ENCODE data around the gene FTH1. TPM values are rescaled to one million over a fixed set of nuclear protein-coding genes. Genes with fewer than 3 reads are reported as not detected.

The FTH1 gene
- total RNA-seq, 2 experiments from 2014 or later = 709 to 727 TPM

DNA sequence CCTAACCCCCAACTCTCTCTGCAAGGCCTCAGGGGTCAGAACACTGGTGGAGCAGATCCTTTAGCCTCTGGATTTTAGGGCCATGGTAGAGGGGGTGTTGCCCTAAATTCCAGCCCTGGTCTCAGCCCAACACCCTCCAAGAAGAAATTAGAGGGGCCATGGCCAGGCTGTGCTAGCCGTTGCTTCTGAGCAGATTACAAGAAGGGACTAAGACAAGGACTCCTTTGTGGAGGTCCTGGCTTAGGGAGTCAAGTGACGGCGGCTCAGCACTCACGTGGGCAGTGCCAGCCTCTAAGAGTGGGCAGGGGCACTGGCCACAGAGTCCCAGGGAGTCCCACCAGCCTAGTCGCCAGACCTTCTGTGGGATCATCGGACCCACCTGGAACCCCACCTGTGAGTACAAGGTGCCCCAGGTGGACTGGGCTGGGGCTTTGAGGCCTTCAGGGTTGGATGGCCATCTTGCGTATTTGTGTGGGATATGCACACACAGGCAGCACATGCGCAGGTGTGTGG, 17.3 kb downstream of the FTH1 start, which contains the start of gene BEST1:
Gene BEST1, plus strand, starts transcription at position 317 of the 513 bp plus-strand sequence. CDS start 1,456 bp downstream, outside the sequence.
- Mint-ChIP-seq H3K27ac (no peak within 1 kb of the TSS), H3K36me3 (ENCODE audit: low read depth) (no peaks in the 10 kb centered on the region), H3K9me3 (ENCODE audit: insufficient read depth) (no peaks in the 10 kb centered on the region), H3K4me3 (no peak within 1 kb of the TSS), H3K27me3 (ENCODE audit: low read depth) (peaks cover 11% of the 10 kb centered on the region), H3K4me1 (ENCODE audit: low read depth) (peaks cover 1% of the 10 kb centered on the region)
- POLR2A ChIA-PET = no interaction called here
- DNase-seq (no peak), ATAC-seq (no peak)
- CTCF ChIA-PET = interaction anchor here (0.7 to 10.0 kb wide), 9 partner anchors 11 to 158 kb away, joined by 3 to 139 read pairs (median 6); no protein-coding TSS in a partner anchor

DNA sequence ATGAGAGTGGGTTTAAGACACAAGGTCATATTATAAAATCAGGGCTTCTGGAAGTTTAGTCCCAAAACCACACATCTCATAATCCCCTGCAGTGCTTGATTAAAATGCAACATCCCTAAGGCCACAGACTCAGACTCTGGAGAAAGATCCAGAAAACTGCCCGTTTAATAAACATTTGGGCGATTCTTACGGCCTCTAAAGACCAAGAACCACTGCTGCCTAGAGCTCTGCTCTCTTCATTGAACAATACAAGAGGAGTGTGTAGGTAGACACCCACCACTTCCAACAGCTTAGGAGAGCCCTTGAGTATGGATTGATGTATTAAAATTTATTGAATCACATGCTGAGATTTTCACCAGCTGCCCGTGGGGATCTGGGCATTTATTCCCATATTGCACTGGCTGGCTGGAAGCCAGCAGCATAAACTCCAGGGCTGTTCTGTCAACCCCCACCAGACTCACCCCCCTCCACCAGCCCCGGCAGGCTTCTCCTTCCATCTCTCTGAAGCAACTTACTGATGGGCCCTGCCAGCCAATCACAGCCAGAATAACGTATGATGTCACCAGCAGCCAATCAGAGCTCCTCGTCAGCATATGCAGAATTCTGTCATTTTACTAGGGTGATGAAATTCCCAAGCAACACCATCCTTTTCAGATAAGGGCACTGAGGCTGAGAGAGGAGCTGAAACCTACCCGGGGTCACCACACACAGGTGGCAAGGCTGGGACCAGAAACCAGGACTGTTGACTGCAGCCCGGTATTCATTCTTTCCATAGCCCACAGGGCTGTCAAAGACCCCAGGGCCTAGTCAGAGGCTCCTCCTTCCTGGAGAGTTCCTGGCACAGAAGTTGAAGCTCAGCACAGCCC, 18.0 kb downstream of the FTH1 start:
- ChIA-PET CTCF (interaction anchor here (1.0 to 10.0 kb wide), 6 partner anchors 18 to 159 kb away, joined by 3 to 139 read pairs (median 12); no protein-coding TSS in a partner anchor), POLR2A (no interaction called here)
- Mint-ChIP-seq H3K27ac (no peak overlapping the region), H3K36me3 (ENCODE audit: low read depth) (no peaks in the 10 kb centered on the region), H3K27me3 (ENCODE audit: low read depth) (peaks cover 7% of the 10 kb centered on the region), H3K9me3 (ENCODE audit: insufficient read depth) (no peaks in the 10 kb centered on the region), H3K4me1 (ENCODE audit: low read depth) (no peaks in the 10 kb centered on the region), H3K4me3 (no peak overlapping the region)
- ATAC-seq (no peak), DNase-seq (no peak)

DNA sequence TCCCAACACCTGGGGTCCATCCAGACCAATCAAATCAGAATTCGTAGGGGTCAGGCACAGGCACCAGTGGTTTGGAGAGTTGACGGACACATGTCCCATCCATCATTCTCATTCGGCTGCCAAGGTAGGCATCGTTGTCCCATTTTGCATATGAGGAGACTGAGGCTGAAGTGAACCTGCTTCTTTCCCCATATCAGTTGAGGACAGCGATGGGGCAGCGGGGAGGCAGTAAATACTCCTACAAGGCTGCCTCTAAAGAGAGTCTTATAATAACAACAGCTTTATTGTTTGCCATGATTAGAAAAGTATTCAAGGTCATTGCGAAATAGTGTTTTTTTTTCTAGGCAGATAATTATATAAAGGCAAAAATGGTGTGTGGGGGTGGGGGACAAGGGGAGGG, 18.9 kb downstream of the FTH1 start:
- DNase-seq (no peak), ATAC-seq (no peak)
- no peak overlapping the region for H3K4me3 Mint-ChIP-seq
- no peaks in the 10 kb centered on the region for H3K36me3 Mint-ChIP-seq (ENCODE audit: low read depth)
- no peaks in the 10 kb centered on the region for H3K4me1 Mint-ChIP-seq (ENCODE audit: low read depth)
- H3K9me3 Mint-ChIP-seq (ENCODE audit: insufficient read depth) = no peaks in the 10 kb centered on the region
- H3K27ac Mint-ChIP-seq = no peak overlapping the region
- CTCF ChIA-PET = interaction anchor here (0.7 to 10.0 kb wide), 25 partner anchors 11 to 167 kb away, joined by 3 to 139 read pairs (median 8); partner anchors contain the start of gene FTH1
- peaks cover 6% of the 10 kb centered on the region for H3K27me3 Mint-ChIP-seq (ENCODE audit: low read depth)
- POLR2A ChIA-PET = no interaction called here

DNA sequence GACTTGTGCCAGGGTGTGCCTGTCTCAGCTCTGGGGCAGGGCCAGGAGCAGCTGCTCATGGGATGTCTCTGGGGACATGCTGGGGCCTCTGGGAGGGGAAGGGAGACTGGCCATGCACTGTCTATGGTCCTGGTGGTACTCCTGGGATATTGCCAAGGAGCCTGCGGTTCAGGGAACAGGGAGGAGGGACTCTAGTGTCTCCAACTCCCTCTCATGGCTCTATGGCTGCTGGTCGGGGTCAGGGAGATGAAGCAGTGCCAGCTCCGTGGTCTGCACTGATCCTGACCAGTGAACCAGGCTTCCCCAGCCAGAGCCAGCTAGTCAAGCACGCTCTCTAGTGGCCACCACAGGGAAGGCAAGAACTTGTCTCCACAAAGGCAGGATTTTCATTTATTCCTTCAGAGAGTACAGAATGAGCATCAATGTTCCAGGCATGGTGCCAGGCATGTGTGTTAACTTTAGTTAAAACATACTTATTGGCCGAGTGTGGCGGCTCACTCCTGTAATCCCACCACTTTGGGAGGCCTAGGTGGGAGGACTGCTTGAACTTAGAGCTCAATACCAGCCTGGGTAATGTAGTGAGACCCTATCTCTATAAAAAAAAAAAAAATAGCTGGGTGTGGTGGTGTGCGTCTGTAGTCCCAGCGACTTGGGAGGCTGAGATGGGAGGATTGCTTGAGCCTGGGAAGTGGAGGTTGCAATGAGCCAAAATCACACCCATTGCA, 19.8 kb downstream of the FTH1 start:
- Mint-ChIP-seq H3K4me1 (ENCODE audit: low read depth) (no peaks in the 10 kb centered on the region), H3K27me3 (ENCODE audit: low read depth) (peaks cover 8% of the 10 kb centered on the region), H3K27ac (no peak overlapping the region), H3K36me3 (ENCODE audit: low read depth) (no peaks in the 10 kb centered on the region), H3K9me3 (ENCODE audit: insufficient read depth) (no peaks in the 10 kb centered on the region), H3K4me3 (no peak overlapping the region)
- CTCF ChIA-PET = interaction anchor here (0.7 to 10.0 kb wide), 30 partner anchors 8 to 176 kb away, joined by 3 to 139 read pairs (median 5); partner anchors contain the start of genes FTH1 and INCENP
- DNase-seq (peak; percentile 77), ATAC-seq (peak; percentile 83)
- POLR2A ChIA-PET = interaction anchor here (1.2 kb wide), 1 partner anchor 56 kb away, joined by 3 read pairs; no protein-coding TSS in a partner anchor

DNA sequence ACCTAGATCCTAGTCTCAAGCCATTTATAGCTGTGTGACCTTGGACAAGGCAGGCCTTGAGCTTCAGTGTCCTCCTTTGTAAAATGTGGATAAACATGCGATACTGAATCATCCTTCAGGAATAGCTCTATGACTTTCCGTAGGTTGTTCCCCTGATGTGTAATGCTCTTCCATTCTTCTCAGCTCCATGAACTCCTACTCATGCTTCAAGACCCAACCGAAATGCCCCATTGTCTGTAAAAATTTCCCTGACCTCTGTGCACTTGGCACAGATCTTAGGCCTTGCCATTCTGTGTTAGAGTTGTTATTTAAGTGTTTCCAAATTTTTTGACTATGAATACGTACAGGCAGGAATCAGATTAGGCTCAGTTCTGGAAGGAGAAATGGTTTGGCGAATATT, 20.5 kb downstream of the FTH1 start:
- H3K36me3 Mint-ChIP-seq (ENCODE audit: low read depth) = no peaks in the 10 kb centered on the region
- no peaks in the 10 kb centered on the region for H3K4me1 Mint-ChIP-seq (ENCODE audit: low read depth)
- H3K9me3 Mint-ChIP-seq (ENCODE audit: insufficient read depth) = no peaks in the 10 kb centered on the region
- H3K4me3 Mint-ChIP-seq = no peak overlapping the region
- ATAC-seq (no peak), DNase-seq (no peak)
- POLR2A ChIA-PET = interaction anchor here (1.2 kb wide), 1 partner anchor 56 kb away, joined by 3 read pairs; no protein-coding TSS in a partner anchor
- no peak overlapping the region for H3K27ac Mint-ChIP-seq
- H3K27me3 Mint-ChIP-seq (ENCODE audit: low read depth) = peaks cover 8% of the 10 kb centered on the region
- CTCF ChIA-PET = interaction anchor here (0.7 to 10.0 kb wide), 23 partner anchors 9 to 177 kb away, joined by 3 to 139 read pairs (median 7); partner anchors contain the start of genes FTH1 and INCENP

DNA sequence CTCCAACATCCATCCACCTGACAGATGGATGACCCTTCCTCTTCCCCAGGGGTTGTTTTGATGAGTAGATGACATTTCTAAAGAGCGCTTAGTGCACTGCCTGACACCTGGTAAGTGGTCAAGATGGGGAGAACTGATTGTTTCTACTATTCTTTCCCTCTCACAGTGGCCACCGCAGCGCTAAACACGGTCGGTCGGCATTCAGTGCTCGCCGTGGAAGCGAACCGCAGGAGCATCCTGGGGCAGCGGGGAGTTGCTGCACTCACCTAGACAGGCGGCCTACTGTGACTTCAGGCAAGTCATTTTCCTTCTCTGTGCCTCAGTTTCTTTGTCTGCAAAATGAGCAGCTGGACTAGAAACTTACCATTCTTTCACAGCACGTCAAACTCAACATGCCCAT, 22.2 kb downstream of the FTH1 start:
- Mint-ChIP-seq H3K27ac (no peak overlapping the region), H3K27me3 (ENCODE audit: low read depth) (peaks cover 8% of the 10 kb centered on the region), H3K36me3 (ENCODE audit: low read depth) (no peaks in the 10 kb centered on the region), H3K9me3 (ENCODE audit: insufficient read depth) (no peaks in the 10 kb centered on the region), H3K4me3 (no peak overlapping the region), H3K4me1 (ENCODE audit: low read depth) (no peaks in the 10 kb centered on the region)
- ATAC-seq (no peak), DNase-seq (no peak)
- POLR2A ChIA-PET = interaction anchor here (1.5 kb wide), 1 partner anchor 24 kb away, joined by 3 read pairs; no protein-coding TSS in a partner anchor
- CTCF ChIA-PET = interaction anchor here (3.6 to 10.0 kb wide), 5 partner anchors 46 to 163 kb away, joined by 23 to 139 read pairs (median 50); no protein-coding TSS in a partner anchor

DNA sequence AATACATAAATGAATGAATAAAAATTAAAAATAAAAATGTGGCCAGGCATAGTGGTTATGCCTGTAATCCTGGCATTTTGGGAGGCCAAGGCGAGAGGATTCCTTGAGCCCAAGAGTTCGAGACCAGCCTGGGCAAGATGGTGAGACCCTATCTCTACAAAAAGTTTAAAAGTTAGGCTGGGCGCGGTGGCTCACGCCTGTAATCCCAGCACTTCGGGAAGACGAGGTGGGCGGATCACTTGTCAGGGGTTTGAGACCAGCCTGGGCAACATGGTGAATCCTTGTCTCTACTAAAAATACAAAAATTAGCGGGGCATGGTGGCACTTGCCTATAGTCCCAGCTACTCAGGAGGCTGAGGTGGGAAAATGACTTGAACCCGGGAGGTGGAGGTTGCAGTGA, 27.0 kb downstream of the FTH1 start:
- Mint-ChIP-seq H3K4me1 (ENCODE audit: low read depth) (no peaks in the 10 kb centered on the region), H3K4me3 (no peak overlapping the region), H3K36me3 (ENCODE audit: low read depth) (no peaks in the 10 kb centered on the region), H3K27ac (no peak overlapping the region), H3K9me3 (ENCODE audit: insufficient read depth) (no peaks in the 10 kb centered on the region), H3K27me3 (ENCODE audit: low read depth) (peaks cover 23% of the 10 kb centered on the region)
- ATAC-seq (no peak), DNase-seq (no peak)
- CTCF ChIA-PET = no interaction called here
- POLR2A ChIA-PET = no interaction called here

DNA sequence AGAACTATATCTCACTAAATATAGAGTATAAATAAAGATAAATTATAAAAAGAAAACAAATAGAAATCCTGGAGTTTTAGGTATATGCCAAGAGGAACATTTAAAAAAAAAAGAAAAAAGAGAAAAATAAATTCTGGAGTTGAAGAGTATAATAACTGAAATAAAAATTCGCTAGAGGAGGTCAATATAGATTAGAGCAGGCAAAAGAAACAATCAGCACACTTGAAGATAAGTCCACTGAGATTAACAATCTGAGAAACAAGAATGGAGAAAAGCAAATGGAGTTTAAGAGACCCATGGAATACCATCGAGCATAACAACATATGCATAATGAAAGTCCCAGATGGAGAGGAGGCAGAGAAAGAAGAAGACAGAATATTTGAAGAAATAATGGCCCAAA, 31.6 kb downstream of the FTH1 start:
- H3K4me3 Mint-ChIP-seq = no peak overlapping the region
- no peak for DNase-seq
- no peak overlapping the region for H3K27ac Mint-ChIP-seq
- ChIA-PET POLR2A (no interaction called here), CTCF (interaction anchor here (3.9 to 4.0 kb wide), 2 partner anchors 12 to 37 kb away, joined by 11 to 22 read pairs; no protein-coding TSS in a partner anchor)
- no peaks in the 10 kb centered on the region for H3K9me3 Mint-ChIP-seq (ENCODE audit: insufficient read depth)
- H3K27me3 Mint-ChIP-seq (ENCODE audit: low read depth) = peaks cover 22% of the 10 kb centered on the region
- ATAC-seq = no peak
- H3K36me3 Mint-ChIP-seq (ENCODE audit: low read depth) = no peaks in the 10 kb centered on the region
- no peaks in the 10 kb centered on the region for H3K4me1 Mint-ChIP-seq (ENCODE audit: low read depth)

DNA sequence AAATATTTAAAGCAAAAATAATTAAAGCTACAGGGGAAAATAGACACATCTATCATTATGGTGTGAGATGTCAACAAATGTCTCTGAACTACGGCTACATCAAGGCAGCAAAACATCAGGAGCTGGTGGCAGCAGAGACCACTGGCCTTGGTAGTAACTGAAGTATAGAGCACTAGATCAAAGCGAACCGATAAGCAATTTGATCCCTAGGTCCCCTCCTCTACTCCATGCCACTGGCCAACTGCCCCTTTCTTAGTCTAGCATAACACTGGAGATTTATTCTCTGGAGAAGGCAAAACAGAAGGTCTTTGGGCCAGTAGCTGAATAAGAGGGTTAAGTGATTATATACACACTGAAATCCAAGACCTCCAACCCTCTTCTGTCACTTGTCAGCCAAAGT, 36.5 kb downstream of the FTH1 start:
- ATAC-seq (no peak), DNase-seq (no peak)
- Mint-ChIP-seq H3K36me3 (ENCODE audit: low read depth) (no peaks in the 10 kb centered on the region), H3K27me3 (ENCODE audit: low read depth) (peaks cover 10% of the 10 kb centered on the region), H3K4me1 (ENCODE audit: low read depth) (peaks cover 2% of the 10 kb centered on the region), H3K4me3 (no peak overlapping the region), H3K27ac (no peak overlapping the region), H3K9me3 (ENCODE audit: insufficient read depth) (no peaks in the 10 kb centered on the region)
- ChIA-PET CTCF (interaction anchor here (1.0 to 2.3 kb wide), 3 partner anchors 60 to 151 kb away, joined by 3 to 5 read pairs (median 3); no protein-coding TSS in a partner anchor), POLR2A (no interaction called here)

DNA sequence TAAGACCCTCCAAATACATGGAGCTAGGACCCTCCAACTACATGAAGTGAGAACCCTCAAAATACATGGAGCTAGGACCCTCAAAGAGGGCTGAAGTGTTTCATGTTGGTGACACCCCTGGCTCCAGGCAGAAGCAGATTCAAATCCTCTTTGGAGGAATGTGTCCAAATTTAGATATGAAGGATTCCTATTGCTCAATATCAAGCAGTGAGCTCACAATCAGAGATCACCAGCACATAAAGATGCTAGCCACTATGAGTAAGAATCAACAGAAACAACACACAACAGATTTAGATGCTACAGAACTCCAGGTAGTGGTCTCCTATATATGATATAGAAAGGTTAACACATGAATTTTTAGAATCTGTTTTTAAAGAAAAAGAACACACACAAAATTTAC, 38.8 kb downstream of the FTH1 start:
- H3K4me1 Mint-ChIP-seq (ENCODE audit: low read depth) = peaks cover 2% of the 10 kb centered on the region
- CTCF ChIA-PET = interaction anchor here (1.1 to 2.3 kb wide), 8 partner anchors 19 to 243 kb away, joined by 3 to 15 read pairs (median 6); no protein-coding TSS in a partner anchor
- no peaks in the 10 kb centered on the region for H3K9me3 Mint-ChIP-seq (ENCODE audit: insufficient read depth)
- H3K27me3 Mint-ChIP-seq (ENCODE audit: low read depth) = peaks cover 11% of the 10 kb centered on the region
- POLR2A ChIA-PET = interaction anchor here (0.6 kb wide), 1 partner anchor 928 kb away, joined by 3 read pairs; no protein-coding TSS in a partner anchor
- no peak overlapping the region for H3K4me3 Mint-ChIP-seq
- H3K36me3 Mint-ChIP-seq (ENCODE audit: low read depth) = no peaks in the 10 kb centered on the region
- ATAC-seq (no peak), DNase-seq (no peak)
- H3K27ac Mint-ChIP-seq = no peak overlapping the region

DNA sequence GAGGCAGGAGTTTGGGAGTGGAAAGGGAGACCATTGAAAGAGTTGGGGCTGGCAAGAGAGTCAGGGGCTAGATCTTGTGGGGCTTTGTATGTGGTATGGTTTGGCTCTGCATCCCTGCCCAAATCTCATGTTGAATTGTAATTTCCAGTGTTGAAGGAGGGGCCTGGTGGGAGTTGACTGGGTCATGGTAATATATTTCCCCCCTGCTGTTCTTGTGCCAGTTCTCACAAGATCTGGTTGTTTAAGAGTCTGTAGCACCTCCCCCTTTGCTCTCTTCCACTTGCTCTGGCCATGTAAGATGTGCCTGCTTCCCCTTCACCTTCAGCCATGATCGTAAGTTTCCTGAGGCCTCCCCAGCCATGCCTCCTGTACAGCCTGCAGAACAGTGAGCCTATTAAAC, 39.9 kb downstream of the FTH1 start:
- Mint-ChIP-seq H3K27ac (no peak overlapping the region), H3K9me3 (ENCODE audit: insufficient read depth) (no peaks in the 10 kb centered on the region), H3K4me1 (ENCODE audit: low read depth) (peaks cover 2% of the 10 kb centered on the region), H3K27me3 (ENCODE audit: low read depth) (peaks cover 9% of the 10 kb centered on the region), H3K36me3 (ENCODE audit: low read depth) (no peaks in the 10 kb centered on the region), H3K4me3 (no peak overlapping the region)
- POLR2A ChIA-PET = no interaction called here
- CTCF ChIA-PET = interaction anchor here (2.0 to 2.1 kb wide), 2 partner anchors 154 to 180 kb away, joined by 6 to 9 read pairs; no protein-coding TSS in a partner anchor
- ATAC-seq (no peak), DNase-seq (no peak)

Measured in activated CD8-positive, alpha-beta T cell treated with anti-CD3 and anti-CD28 coated beads, Interleukin-2, amount 10 ng/mL, durations not matched to agents 7 days and 5 days (primary cell).